SU-DHL-6 (cell line): Measurements from ENCODE around the gene FOXG1.

Experiments used
- H2AFZ ChIP-seq: fragments of 200-600 bp; sonication (generic); 2 replicates; pipeline ENCODE4 v1.6.1; 2014; ENCODE audit warnings: low read depth, mild to moderate bottlenecking, moderate library complexity, mixed read lengths, antibody characterized with exemption, low read length; ENCODE audit not compliant: severe bottlenecking
- H3F3A ChIP-seq: fragments of 200-600 bp; shearing (Covaris generic); 2 replicates; pipeline ENCODE4 v1.6.0; 2016; ENCODE audit warnings: antibody characterized with exemption, mild to moderate bottlenecking; ENCODE audit not compliant: insufficient read depth
- H3K27ac ChIP-seq: fragments of 200-600 bp; sonication (generic); 2 replicates; pipeline ENCODE4 v1.5.1; 2016; ENCODE audit warnings: low read depth, mild to moderate bottlenecking, low read length, moderate library complexity, mixed read lengths
- H3K27me3 ChIP-seq: fragments of 200-600 bp; sonication (generic), shearing (Covaris generic); 2 replicates; pipeline ENCODE4 v1.6.0; 2014; ENCODE audit warnings: mild to moderate bottlenecking, low read length
- H3K36me3 ChIP-seq: fragments of 200-600 bp; sonication (generic); 2 replicates; pipeline ENCODE4 v1.6.1; 2014; ENCODE audit warnings: mild to moderate bottlenecking, low read length, mixed read lengths
- H3K4me2 ChIP-seq: fragments of 300-600, 200-600 bp; shearing (Covaris generic), sonication (generic); 2 replicates; pipeline ENCODE4 v1.6.0; 2014; ENCODE audit warnings: low read length, low read depth, mild to moderate bottlenecking; ENCODE audit not compliant: poor library complexity, severe bottlenecking
- H3K4me3 ChIP-seq: fragments of 200-600 bp; sonication (generic); 2 replicates; pipeline ENCODE4 v1.5.1; 2014; ENCODE audit warnings: antibody characterized with exemption, low read length, mild to moderate bottlenecking, mixed read lengths; ENCODE audit not compliant: insufficient read depth, poor library complexity, severe bottlenecking
- H3K79me2 ChIP-seq: fragments of 200-600 bp; sonication (generic); 2 replicates; pipeline ENCODE4 v1.6.1; 2014; ENCODE audit warnings: mild to moderate bottlenecking, low read length, moderate library complexity; ENCODE audit not compliant: insufficient read depth
- H3K9ac ChIP-seq: fragments of 200-600 bp; sonication (generic); 2 replicates; pipeline ENCODE4 v1.7.0; 2014; ENCODE audit warnings: mild to moderate bottlenecking, low read length
- H3K9me2 ChIP-seq: fragments of 200-600 bp; sonication (generic); replicated peaks from 2 replicates; pipeline ENCODE4 v1.6.1; 2014; ENCODE audit warnings: low read length; ENCODE audit not compliant: insufficient read depth
- H3K9me3 ChIP-seq: fragments of 200-600 bp; sonication (generic); 2 replicates; pipeline ENCODE4 v1.6.1; 2014; ENCODE audit warnings: low read length, mixed read lengths; ENCODE audit not compliant: insufficient read depth
- H4K20me1 ChIP-seq: fragments of 200-600 bp; sonication (generic); 2 replicates; pipeline ENCODE4 v1.6.1; 2014; ENCODE audit warnings: low read depth, mild to moderate bottlenecking, antibody characterized with exemption, low read length, moderate library complexity, mixed read lengths
- EZH2phosphoT487 ChIP-seq: fragments of 200-600 bp; sonication (generic), shearing (Covaris generic); conservative IDR thresholded peaks from 2 replicates; pipeline ENCODE4 v1.6.1; 2018; ENCODE audit warnings: mild to moderate bottlenecking, antibody characterized with exemption, low read length, moderate library complexity, mixed read lengths
- TF ChIP-seq, protein P1 (sequence below): fragments of 200-600 bp; sonication (generic); IDR thresholded peaks from one replicate; pipeline ENCODE4 v1.5.1; 2017; ENCODE audit warnings: antibody characterized with exemption, mild to moderate bottlenecking, low read length, moderate library complexity; ENCODE audit not compliant: insufficient read depth, poor library complexity, severe bottlenecking

FOXG1 gene

DNA sequence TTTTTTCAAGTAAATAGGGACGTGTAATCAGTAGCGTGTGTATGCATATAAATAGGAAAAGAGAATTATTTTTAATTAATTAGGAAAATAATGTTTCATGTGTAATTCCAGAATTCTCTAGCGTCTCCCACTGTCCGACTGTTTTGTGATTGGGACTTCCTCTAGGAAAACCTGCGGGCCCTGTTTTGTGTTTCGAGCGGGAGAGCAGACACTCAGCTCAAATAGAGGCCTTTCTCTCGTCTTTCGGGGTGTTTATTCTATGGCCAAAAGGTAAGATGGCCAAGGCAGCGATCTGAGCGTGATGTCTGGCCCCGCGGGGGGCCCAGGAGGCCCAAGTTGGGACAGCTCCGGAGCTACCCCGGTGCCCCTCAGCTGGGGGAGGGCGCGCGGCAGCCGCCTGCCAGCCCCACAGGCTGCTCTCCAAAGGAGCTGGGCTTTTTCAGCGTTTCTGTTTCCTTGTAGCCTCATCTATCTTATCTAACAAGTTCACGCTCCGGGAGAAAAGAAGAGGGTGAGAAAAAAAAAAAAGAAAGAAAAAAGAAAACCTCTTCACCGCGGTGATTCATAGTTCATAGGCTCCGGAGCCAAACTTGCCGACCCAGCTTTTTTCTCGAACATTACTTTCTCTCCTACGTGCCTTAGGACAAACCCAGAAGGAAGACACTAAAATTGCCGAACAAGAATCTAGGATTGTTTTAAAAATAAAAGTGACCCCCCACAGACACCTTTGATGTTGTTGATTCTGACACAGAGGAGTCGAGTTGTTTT, 7.5 kb upstream of the FOXG1 start:
- Histone ChIP-seq H3K4me3 (no peak overlapping the region), H3K9me3 (no peaks in the 10 kb centered on the region), H2AFZ (no peak overlapping the region), H3K4me2 (no peak overlapping the region), H3K27me3 (no peaks in the 10 kb centered on the region), H3K27ac (no peak overlapping the region), H3K9me2 (no peaks in the 10 kb centered on the region), H3K9ac (no peak overlapping the region), H3F3A (0 out of 2 replicates have a peak, but pooled peaks cover 2% of the 10 kb centered on the region), H3K36me3 (no peaks in the 10 kb centered on the region), H3K79me2 (no peaks in the 10 kb centered on the region), H4K20me1 (no peaks in the 10 kb centered on the region)
- TF ChIP-seq, protein P1, sequence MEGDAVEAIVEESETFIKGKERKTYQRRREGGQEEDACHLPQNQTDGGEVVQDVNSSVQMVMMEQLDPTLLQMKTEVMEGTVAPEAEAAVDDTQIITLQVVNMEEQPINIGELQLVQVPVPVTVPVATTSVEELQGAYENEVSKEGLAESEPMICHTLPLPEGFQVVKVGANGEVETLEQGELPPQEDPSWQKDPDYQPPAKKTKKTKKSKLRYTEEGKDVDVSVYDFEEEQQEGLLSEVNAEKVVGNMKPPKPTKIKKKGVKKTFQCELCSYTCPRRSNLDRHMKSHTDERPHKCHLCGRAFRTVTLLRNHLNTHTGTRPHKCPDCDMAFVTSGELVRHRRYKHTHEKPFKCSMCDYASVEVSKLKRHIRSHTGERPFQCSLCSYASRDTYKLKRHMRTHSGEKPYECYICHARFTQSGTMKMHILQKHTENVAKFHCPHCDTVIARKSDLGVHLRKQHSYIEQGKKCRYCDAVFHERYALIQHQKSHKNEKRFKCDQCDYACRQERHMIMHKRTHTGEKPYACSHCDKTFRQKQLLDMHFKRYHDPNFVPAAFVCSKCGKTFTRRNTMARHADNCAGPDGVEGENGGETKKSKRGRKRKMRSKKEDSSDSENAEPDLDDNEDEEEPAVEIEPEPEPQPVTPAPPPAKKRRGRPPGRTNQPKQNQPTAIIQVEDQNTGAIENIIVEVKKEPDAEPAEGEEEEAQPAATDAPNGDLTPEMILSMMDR, result no peak
- no peak for TF ChIP-seq EZH2phosphoT487

DNA sequence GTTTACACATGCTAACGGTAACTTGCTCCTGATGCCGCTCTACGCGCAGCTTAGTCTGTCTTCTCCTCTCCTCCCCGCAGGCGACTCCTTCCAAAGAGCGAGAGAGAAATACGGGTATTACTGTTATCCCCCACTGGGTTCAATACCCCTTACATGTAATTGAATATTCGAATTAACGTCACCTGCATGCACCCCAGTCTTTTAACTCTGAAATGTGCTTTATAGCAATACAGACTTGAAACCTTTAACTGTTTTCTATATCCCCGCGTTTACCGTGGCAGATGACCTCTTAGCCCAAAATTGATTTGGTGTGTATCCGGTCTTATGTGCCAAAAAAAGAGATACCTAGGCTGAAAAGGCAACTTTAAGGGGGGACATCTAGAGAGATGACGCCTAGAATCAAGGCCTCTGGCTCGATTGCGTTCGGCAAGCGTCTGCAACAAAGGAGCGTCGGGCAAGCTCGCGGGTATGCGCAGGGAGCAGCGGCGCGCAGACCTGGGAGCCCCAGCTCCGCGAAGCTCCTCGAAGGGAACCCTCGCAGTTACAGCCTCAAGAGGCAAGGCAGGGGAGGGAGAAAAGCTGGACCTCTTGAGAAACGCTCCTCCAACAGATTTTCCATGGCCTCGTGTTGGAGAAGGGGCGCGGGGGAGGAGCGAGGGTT, 6.8 kb upstream of the FOXG1 start:
- Histone ChIP-seq H3K9me3 (no peaks in the 10 kb centered on the region), H3K4me2 (no peak overlapping the region), H3K79me2 (no peaks in the 10 kb centered on the region), H2AFZ (no peak overlapping the region), H3K9me2 (no peaks in the 10 kb centered on the region), H3K27ac (no peak overlapping the region), H3K4me3 (no peak overlapping the region), H3K27me3 (no peaks in the 10 kb centered on the region), H3K9ac (no peak overlapping the region), H3F3A (0 out of 2 replicates have a peak, but pooled peaks cover 1% of the 10 kb centered on the region), H4K20me1 (no peaks in the 10 kb centered on the region), H3K36me3 (no peaks in the 10 kb centered on the region)
- TF ChIP-seq EZH2phosphoT487, result no peak
- TF ChIP-seq, protein P1, result no peak

DNA sequence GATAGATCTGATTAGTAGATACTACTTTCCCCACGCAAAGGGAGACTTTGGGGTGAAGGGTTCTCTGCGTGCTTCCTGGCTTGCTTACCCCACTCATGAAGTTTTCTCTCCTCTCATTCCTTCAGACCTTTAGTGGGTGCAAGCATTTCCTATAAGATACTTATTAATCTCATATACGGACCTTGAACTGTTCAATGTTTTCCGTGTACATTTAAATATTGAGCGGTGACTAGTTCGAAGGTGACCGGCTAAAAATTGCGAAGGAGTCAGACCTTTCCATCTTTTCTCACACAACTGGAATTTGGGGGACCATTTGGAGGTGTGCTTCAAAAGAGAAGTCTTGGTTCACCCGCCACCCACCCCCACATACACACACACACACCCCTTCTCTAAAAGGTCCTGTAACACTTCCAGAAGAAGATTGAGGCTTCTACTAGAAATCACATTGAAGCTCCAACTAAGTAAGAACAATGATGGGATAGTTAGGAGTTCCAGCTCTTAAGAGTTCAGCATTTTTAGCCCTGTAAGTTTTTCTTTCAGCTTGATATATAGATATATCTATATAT, 6.1 kb upstream of the FOXG1 start:
- H3F3A ChIP-seq, result no peaks in the 10 kb centered on the region
- no peak overlapping the region for H3K4me2 ChIP-seq

More for the DNA sequence above, 6.1 kb upstream of the FOXG1 start:
- no peaks in the 10 kb centered on the region for H4K20me1 ChIP-seq
- H3K79me2 ChIP-seq, result no peaks in the 10 kb centered on the region
- no peak overlapping the region for H2AFZ ChIP-seq
- H3K9me2 ChIP-seq, result no peaks in the 10 kb centered on the region
- no peak overlapping the region for H3K27ac ChIP-seq
- TF ChIP-seq EZH2phosphoT487, result no peak
- TF ChIP-seq, protein P1, result no peak
- H3K9me3 ChIP-seq, result no peaks in the 10 kb centered on the region
- H3K36me3 ChIP-seq, result no peaks in the 10 kb centered on the region
- H3K4me3 ChIP-seq, result no peak overlapping the region
- H3K9ac ChIP-seq, result no peak overlapping the region
- no peaks in the 10 kb centered on the region for H3K27me3 ChIP-seq
